ENCODE measurements around the gene CDK19. TPM values are rescaled to one million over a fixed set of nuclear protein-coding genes. Genes with fewer than 3 reads are reported as not detected.
A peak's percentile ranks its signal among the peaks of the same experiment; 100 is the strongest.

CDK19 gene
- total and polyA plus RNA-seq, 2 of the 13 experiments (the other 11 are each of a cell fraction or from before 2014, with no cell fraction given) = 13.4 to 27.0 TPM

- TF ChIP-seq THAP9 (CRISPR knock-in tag; IDR thresholded peaks at IDR 0.05; ENCODE audit: borderline replicate concordance) = no peak
- TF ChIP-seq KAT8 (CRISPR knock-in tag; IDR thresholded peaks at IDR 0.05) = peak; percentile 57; the same call in 1 of the 2 replicates
- TF ChIP-seq IKZF5 (CRISPR knock-in tag; IDR thresholded peaks at IDR 0.05) = peak; percentile 81
- peak; percentile 83 for TF ChIP-seq ARNTL (CRISPR knock-in tag; IDR thresholded peaks at IDR 0.05)
- no peak; the same call in 1 of the 2 replicates for TF ChIP-seq HMGXB3 (CRISPR knock-in tag; IDR thresholded peaks at IDR 0.05; ENCODE audit: borderline replicate concordance)
- peak; percentile 93 for TF ChIP-seq DRAP1 (CRISPR knock-in tag; IDR thresholded peaks at IDR 0.05)
- no peak for TF ChIP-seq CREB3 (CRISPR knock-in tag; IDR thresholded peaks at IDR 0.05)
- no peak for TF ChIP-seq ZNF678 (CRISPR knock-in tag; IDR thresholded peaks at IDR 0.05)
- peak; percentile 65; the same call in 1 of the 2 replicates for TF ChIP-seq TOE1 (CRISPR knock-in tag; IDR thresholded peaks at IDR 0.05)
- TF ChIP-seq ATAD3A (CRISPR knock-in tag; IDR thresholded peaks at IDR 0.05) = no peak
- no peak for TF ChIP-seq SP1 (IDR thresholded peaks at IDR 0.05)
- TF ChIP-seq SP1 (CRISPR knock-in tag; IDR thresholded peaks at IDR 0.05) = no peak
- TF ChIP-seq HOXD1 (CRISPR knock-in tag; IDR thresholded peaks at IDR 0.05) = no peak; the same call in 1 of the 2 replicates
- TF ChIP-seq ZNF839 (CRISPR knock-in tag; IDR thresholded peaks at IDR 0.05; ENCODE audit: borderline replicate concordance) = no peak
- no peak for TF ChIP-seq ZNF747 (CRISPR knock-in tag; IDR thresholded peaks at IDR 0.05; ENCODE audit: borderline replicate concordance)
- no peak for TF ChIP-seq NCOA1 (CRISPR knock-in tag; IDR thresholded peaks at IDR 0.05)
- TF ChIP-seq ZNF317 (CRISPR knock-in tag; IDR thresholded peaks at IDR 0.05) = 0 out of 2 replicates have a peak, but pooled peaks have one; percentile 54
- TF ChIP-seq NR1H2 (CRISPR knock-in tag; IDR thresholded peaks at IDR 0.05; ENCODE audit: borderline replicate concordance, low read depth) = no peak
- no peak for TF ChIP-seq IKZF4 (CRISPR knock-in tag; IDR thresholded peaks at IDR 0.05; ENCODE audit: borderline replicate concordance, low read depth, not compliant biosample characterization)
- TF ChIP-seq ZNF451 (CRISPR knock-in tag; IDR thresholded peaks at IDR 0.05) = no peak
Measured at GRCh38 chr6:110566346-110567125, 248.7 kb downstream of the CDK19 start (continued).

All from HepG2 (cell line).